C4-2B (cell line): ENCODE results near the gene EPN1.

ENCODE experiments used
- CTCF ChIP-seq: fragments of 450-650 bp; conservative IDR thresholded peaks from 2 replicates; pipeline ENCODE4 v1.5.1; 2017; ENCODE audit warnings: mild to moderate bottlenecking
- ZFX ChIP-seq: fragments of 450-650 bp; IDR thresholded peaks from 2 replicates; pipeline ENCODE4 v1.6.1; 2017

GRCh38 chr19:55677572-55678028 is 2.6 kb downstream of the EPN1 start:
- TF ChIP-seq CTCF: no peak
- no peak for TF ChIP-seq ZFX
